Measurements from ENCODE around the gene SIX5. TPM values are rescaled to one million over a fixed set of nuclear protein-coding genes. Genes with fewer than 3 reads are reported as not detected.

SIX5 gene
- total and polyA plus RNA-seq, 9 of the 15 experiments (the other 6 are each of a cell fraction or from before 2014, with no cell fraction given): 1.4 to 17.2 (median 7.4) TPM; not detected in 2

- TF ChIP-seq ZNF407 (IDR thresholded peaks at IDR 0.05; ENCODE audit: low read depth) (no peak), CEBPG (CRISPR knock-in tag; IDR thresholded peaks at IDR 0.05) (no peak; the same call in 1 of the 2 replicates), CEBPG (tag; conservative IDR thresholded peaks at IDR 0.05 in 1 of 2, IDR thresholded peaks at IDR 0.05 in 1 of 2) (peak in 1 of 2 experiments; percentile 66; a peak in 1 of 4 replicates), ZBTB2 (IDR thresholded peaks at IDR 0.05) (peak; percentile 95), SIX5 (IDR thresholded peaks at IDR 0.05; ENCODE audit: borderline replicate concordance in 1 of 2, insufficient read depth in 1 of 2, low read depth in 1 of 2, low read length in 2 of 2) (no peak), NFE2 (IDR thresholded peaks at IDR 0.05; ENCODE audit: low read depth) (no peak), HOXB6 (CRISPR knock-in tag; IDR thresholded peaks at IDR 0.05; ENCODE audit: borderline replicate concordance) (0 out of 2 replicates have a peak, but pooled peaks have one; percentile 13), HEY1 (CRISPR knock-in tag; IDR thresholded peaks at IDR 0.05; ENCODE audit: borderline replicate concordance) (0 out of 2 replicates have a peak, but pooled peaks have one; percentile 23), NBN (IDR thresholded peaks at IDR 0.05; ENCODE audit: low read depth) (peak; percentile 60; the same call in 1 of the 2 replicates), ZNF507 (tag; conservative IDR thresholded peaks at IDR 0.05) (no peak), SMARCC2 (IDR thresholded peaks at IDR 0.05; ENCODE audit: low read depth) (no peak), XRCC3 (IDR thresholded peaks at IDR 0.05) (no peak), RAD21 (CRISPR knock-in tag; conservative IDR thresholded peaks at IDR 0.05 in 1 of 2, IDR thresholded peaks at IDR 0.05 in 1 of 2) (no peak; a peak in 1 of 4 replicates), ZNF778 (CRISPR knock-in tag; IDR thresholded peaks at IDR 0.05) (no peak), ETV5 (CRISPR knock-in tag; IDR thresholded peaks at IDR 0.05; ENCODE audit: low read depth) (no peak), SMAD4 (CRISPR knock-in tag; conservative IDR thresholded peaks at IDR 0.05) (no peak; the same call in none of the 2 replicates)
These were observed at the start of gene SIX5 (continued) for GRCh38 chr19:45768984-45769782.
